ENCODE measurements around the gene NUP88.

DNA sequence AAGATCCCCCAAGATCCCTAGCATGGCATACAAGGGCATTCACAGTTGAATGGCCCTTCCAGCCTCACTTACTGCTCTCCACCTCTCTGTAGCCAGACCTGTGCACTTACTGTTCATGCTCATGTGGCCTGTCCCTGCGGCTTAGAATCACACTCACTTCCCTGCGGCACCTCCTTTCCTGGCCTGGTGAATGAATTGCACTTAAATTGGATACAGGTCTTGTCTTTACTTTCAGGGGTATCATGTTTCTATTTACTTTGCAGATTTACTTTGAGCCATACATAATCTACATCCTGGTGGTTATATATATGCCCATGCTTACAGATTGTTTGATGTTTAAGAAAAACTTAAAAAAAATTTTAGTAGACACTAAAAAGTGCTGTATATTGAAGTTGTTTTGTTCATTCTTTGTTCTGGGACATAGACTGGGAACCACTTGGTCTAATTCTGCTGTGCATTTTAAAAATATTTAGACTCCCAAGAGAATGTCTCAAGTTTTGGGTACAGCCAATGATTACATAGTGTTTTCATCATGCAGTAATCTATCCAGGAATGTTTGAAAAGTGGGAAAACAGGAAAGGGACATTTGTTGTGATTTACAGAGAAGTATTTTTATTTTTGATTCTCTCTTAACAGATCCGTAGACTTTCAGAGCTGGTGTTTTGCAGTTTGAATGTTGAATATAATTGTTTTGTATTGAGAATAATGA, 63.9 kb downstream of the NUP88 start:
- TF ChIP-seq, protein P1, sequence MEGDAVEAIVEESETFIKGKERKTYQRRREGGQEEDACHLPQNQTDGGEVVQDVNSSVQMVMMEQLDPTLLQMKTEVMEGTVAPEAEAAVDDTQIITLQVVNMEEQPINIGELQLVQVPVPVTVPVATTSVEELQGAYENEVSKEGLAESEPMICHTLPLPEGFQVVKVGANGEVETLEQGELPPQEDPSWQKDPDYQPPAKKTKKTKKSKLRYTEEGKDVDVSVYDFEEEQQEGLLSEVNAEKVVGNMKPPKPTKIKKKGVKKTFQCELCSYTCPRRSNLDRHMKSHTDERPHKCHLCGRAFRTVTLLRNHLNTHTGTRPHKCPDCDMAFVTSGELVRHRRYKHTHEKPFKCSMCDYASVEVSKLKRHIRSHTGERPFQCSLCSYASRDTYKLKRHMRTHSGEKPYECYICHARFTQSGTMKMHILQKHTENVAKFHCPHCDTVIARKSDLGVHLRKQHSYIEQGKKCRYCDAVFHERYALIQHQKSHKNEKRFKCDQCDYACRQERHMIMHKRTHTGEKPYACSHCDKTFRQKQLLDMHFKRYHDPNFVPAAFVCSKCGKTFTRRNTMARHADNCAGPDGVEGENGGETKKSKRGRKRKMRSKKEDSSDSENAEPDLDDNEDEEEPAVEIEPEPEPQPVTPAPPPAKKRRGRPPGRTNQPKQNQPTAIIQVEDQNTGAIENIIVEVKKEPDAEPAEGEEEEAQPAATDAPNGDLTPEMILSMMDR (optimal IDR thresholded peaks at IDR 0.05 in 1 of 3, IDR thresholded peaks at IDR 0.05 in 1 of 3, conservative IDR thresholded peaks at IDR 0.05 in 1 of 3; ENCODE audit: extremely low read depth in 1 of 3, insufficient read depth in 2 of 3, low read length in 3 of 3) = no peak
- TF ChIP-seq EZH2 (IDR thresholded peaks at IDR 0.05; ENCODE audit: low read length) = no peak
